GM12878 (cell line): Measurements from ENCODE around the gene ENO2. TPM values are rescaled to one million over a fixed set of nuclear protein-coding genes. Genes with fewer than 3 reads are reported as not detected.
A peak's percentile ranks its signal among the peaks of the same experiment; 100 is the strongest.

Experiments
- CHD1 ChIP-seq: IDR thresholded peaks from 2 replicates; pipeline ENCODE4 v1.6.1; 2012; ENCODE audit warnings: low read depth, low read length, improper control_type of control experiment
- ESRRA ChIP-seq: IDR thresholded peaks from 2 replicates; pipeline ENCODE4 v1.6.1; 2012; ENCODE audit warnings: mild to moderate bottlenecking, low read length, improper control_type of control experiment
- JUNB ChIP-seq: IDR thresholded peaks from 2 replicates; pipeline ENCODE4 v1.6.1; 2016; ENCODE audit warnings: antibody characterized with exemption, mild to moderate bottlenecking
- JUND ChIP-seq: IDR thresholded peaks from 2 replicates; pipeline ENCODE4 v1.6.1; 2012; ENCODE audit warnings: low read depth, mild to moderate bottlenecking, low read length, improper control_type of control experiment, moderate library complexity
- NFYA ChIP-seq: IDR thresholded peaks from 2 replicates; pipeline ENCODE4 v1.6.1; 2011; ENCODE audit warnings: low read depth, mild to moderate bottlenecking, low read length, improper control_type of control experiment, borderline replicate concordance
- SRF ChIP-seq, 2 experiments: IDR thresholded peaks; 2 replicates each; pipeline ENCODE4 v1.6.1; 2011; ENCODE audit warnings: low read depth in 2 of 2, low read length in 2 of 2, mild to moderate bottlenecking in 1 of 2, moderate library complexity in 1 of 2
- ZSCAN29 ChIP-seq: fragments of 450-650 bp; IDR thresholded peaks from 2 replicates; pipeline ENCODE4 v1.6.1; 2017; ENCODE audit warnings: mild to moderate bottlenecking, moderate library complexity
- polyA plus RNA-seq, 11 experiments: library from polyadenylated mRNA; depleted of rRNA in 4 of 11; unstranded in 6 of 11; stranded (reverse) in 5 of 11; fragments of >200 nt; fragmentation: Nextera tagmentation in 4 of 11; fragmentation: Illumina TruSeq in 1 of 11; extraction: Ambion mirVana in 4 of 11; extraction: Trizol in 1 of 11; gene quantifications; 1 replicate in 1 of 11; 2 replicates in 10 of 11; pipeline versions ENCODE4 v1.2.1 to v1.2.3, GENCODE V29; 2011 to 2016; ENCODE audit warnings: inconsistent platforms in 2 of 11, missing spikeins in 2 of 11, low read depth in 1 of 11
- total RNA-seq, 4 experiments: library from RNA; depleted of rRNA in 3 of 4; stranded (reverse); fragments of >200 nt in 3 of 4; fragmentation: Illumina TruSeq in 1 of 4; extraction: Trizol in 1 of 4; gene quantifications; 2 replicates each; pipeline versions ENCODE4 v1.2.1 to v1.2.3, GENCODE V29; 2013 to 2021
- TF ChIP-seq, protein P1 (sequence below): fragments of 450-650 bp; formaldehyde crosslinking; IDR thresholded peaks from 2 replicates; pipeline ENCODE4 v1.4.0; 2020; ENCODE audit warnings: mild to moderate bottlenecking, moderate library complexity
- TF ChIP-seq, protein P2 (sequence below): fragments of 450-650 bp; formaldehyde crosslinking; IDR thresholded peaks from 2 replicates; pipeline ENCODE4 v1.4.0; 2022; ENCODE audit warnings: mild to moderate bottlenecking, moderate library complexity
- TF ChIP-seq, protein P3 (sequence below): IDR thresholded peaks from 2 replicates; pipeline ENCODE4 v1.6.1; 2011; ENCODE audit warnings: low read depth, mild to moderate bottlenecking, low read length, moderate library complexity, borderline replicate concordance; ENCODE audit errors: extremely low read depth
- TF ChIP-seq, protein P4 (sequence below): IDR thresholded peaks from 2 replicates; pipeline ENCODE4 v1.6.1; 2012; ENCODE audit warnings: low read depth, low read length, improper control_type of control experiment
- TF ChIP-seq, protein P5 (sequence below): fragments of 450-650 bp; IDR thresholded peaks from 2 replicates; pipeline ENCODE4 v1.6.1; 2018; ENCODE audit warnings: mild to moderate bottlenecking, low read depth, moderate library complexity; ENCODE audit not compliant: partially characterized antibody

The ENO2 gene
- total and polyA plus RNA-seq, 10 of the 15 experiments (the other 5 are each of a cell fraction or from before 2014, with no cell fraction given) = 24.8 to 196 (median 43.1) TPM

DNA sequence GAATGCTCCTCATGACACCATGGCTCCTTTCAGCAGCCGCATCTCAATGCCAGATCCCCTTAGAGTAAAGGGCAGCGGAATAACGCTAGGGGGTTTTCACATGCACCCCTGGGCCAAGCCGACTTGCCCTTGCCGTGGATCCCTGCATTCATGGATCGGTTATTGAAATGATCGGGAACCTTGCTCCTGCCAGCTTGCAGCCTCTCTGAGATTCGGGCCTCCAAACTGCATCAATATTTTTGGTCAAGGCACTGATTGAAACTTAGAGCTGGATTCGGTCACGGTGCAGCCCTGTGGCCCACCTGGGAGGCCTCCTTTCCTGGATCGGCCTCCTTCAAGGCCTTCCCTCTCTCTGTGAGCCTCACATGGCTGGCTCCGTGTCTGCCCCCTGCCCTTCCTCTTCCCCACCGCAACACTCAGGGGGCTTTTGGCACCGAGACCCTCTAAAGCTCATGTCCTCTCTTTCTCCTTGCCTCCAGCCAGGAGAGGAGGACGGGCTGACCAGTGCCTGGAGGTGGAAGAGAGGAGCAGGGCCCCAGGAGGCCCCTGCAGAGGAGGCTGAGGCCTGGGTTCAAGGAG lies 38.6 kb downstream of the ENO2 start (continued):
- TF ChIP-seq, protein P1, sequence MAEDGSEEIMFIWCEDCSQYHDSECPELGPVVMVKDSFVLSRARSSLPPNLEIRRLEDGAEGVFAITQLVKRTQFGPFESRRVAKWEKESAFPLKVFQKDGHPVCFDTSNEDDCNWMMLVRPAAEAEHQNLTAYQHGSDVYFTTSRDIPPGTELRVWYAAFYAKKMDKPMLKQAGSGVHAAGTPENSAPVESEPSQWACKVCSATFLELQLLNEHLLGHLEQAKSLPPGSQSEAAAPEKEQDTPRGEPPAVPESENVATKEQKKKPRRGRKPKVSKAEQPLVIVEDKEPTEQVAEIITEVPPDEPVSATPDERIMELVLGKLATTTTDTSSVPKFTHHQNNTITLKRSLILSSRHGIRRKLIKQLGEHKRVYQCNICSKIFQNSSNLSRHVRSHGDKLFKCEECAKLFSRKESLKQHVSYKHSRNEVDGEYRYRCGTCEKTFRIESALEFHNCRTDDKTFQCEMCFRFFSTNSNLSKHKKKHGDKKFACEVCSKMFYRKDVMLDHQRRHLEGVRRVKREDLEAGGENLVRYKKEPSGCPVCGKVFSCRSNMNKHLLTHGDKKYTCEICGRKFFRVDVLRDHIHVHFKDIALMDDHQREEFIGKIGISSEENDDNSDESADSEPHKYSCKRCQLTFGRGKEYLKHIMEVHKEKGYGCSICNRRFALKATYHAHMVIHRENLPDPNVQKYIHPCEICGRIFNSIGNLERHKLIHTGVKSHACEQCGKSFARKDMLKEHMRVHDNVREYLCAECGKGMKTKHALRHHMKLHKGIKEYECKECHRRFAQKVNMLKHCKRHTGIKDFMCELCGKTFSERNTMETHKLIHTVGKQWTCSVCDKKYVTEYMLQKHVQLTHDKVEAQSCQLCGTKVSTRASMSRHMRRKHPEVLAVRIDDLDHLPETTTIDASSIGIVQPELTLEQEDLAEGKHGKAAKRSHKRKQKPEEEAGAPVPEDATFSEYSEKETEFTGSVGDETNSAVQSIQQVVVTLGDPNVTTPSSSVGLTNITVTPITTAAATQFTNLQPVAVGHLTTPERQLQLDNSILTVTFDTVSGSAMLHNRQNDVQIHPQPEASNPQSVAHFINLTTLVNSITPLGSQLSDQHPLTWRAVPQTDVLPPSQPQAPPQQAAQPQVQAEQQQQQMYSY = 0 out of 2 replicates have a peak, but pooled peaks have one; percentile 60
- TF ChIP-seq, protein P2, sequence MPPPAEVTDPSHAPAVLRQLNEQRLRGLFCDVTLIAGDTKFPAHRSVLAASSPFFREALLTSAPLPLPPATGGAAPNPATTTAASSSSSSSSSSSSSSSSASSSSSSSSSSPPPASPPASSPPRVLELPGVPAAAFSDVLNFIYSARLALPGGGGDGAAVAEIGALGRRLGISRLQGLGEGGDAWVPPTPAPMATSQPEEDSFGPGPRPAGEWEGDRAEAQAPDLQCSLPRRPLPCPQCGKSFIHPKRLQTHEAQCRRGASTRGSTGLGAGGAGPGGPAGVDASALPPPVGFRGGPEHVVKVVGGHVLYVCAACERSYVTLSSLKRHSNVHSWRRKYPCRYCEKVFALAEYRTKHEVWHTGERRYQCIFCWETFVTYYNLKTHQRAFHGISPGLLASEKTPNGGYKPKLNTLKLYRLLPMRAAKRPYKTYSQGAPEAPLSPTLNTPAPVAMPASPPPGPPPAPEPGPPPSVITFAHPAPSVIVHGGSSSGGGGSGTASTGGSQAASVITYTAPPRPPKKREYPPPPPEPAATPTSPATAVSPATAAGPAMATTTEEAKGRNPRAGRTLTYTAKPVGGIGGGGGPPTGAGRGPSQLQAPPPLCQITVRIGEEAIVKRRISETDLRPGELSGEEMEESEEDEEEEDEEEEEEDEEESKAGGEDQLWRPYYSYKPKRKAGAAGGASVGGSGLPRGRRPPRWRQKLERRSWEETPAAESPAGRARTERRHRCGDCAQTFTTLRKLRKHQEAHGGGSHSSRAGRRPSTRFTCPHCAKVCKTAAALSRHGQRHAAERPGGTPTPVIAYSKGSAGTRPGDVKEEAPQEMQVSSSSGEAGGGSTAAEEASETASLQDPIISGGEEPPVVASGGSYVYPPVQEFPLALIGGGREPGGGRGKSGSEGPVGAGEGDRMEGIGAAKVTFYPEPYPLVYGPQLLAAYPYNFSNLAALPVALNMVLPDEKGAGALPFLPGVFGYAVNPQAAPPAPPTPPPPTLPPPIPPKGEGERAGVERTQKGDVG (CRISPR knock-in tag) = no peak
- TF ChIP-seq JUNB (no peak), SRF (IDR thresholded peaks at IDR 0.05; ENCODE audit: low read depth in 2 of 2, low read length in 2 of 2) (no peak), NFYA (no peak), ESRRA (no peak), JUND (no peak), ZSCAN29 (no peak), CHD1 (0 out of 2 replicates have a peak, but pooled peaks have one; percentile 36)
- TF ChIP-seq, protein P3, sequence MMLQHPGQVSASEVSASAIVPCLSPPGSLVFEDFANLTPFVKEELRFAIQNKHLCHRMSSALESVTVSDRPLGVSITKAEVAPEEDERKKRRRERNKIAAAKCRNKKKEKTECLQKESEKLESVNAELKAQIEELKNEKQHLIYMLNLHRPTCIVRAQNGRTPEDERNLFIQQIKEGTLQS = no peak
- TF ChIP-seq, protein P4, sequence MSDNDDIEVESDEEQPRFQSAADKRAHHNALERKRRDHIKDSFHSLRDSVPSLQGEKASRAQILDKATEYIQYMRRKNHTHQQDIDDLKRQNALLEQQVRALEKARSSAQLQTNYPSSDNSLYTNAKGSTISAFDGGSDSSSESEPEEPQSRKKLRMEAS = no peak
- TF ChIP-seq, protein P5, sequence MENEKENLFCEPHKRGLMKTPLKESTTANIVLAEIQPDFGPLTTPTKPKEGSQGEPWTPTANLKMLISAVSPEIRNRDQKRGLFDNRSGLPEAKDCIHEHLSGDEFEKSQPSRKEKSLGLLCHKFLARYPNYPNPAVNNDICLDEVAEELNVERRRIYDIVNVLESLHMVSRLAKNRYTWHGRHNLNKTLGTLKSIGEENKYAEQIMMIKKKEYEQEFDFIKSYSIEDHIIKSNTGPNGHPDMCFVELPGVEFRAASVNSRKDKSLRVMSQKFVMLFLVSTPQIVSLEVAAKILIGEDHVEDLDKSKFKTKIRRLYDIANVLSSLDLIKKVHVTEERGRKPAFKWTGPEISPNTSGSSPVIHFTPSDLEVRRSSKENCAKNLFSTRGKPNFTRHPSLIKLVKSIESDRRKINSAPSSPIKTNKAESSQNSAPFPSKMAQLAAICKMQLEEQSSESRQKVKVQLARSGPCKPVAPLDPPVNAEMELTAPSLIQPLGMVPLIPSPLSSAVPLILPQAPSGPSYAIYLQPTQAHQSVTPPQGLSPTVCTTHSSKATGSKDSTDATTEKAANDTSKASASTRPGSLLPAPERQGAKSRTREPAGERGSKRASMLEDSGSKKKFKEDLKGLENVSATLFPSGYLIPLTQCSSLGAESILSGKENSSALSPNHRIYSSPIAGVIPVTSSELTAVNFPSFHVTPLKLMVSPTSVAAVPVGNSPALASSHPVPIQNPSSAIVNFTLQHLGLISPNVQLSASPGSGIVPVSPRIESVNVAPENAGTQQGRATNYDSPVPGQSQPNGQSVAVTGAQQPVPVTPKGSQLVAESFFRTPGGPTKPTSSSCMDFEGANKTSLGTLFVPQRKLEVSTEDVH = no peak
